ENCODE measurements around the gene VSTM4. TPM values are rescaled to one million over a fixed set of nuclear protein-coding genes. Genes with fewer than 3 reads are reported as not detected.

Gene VSTM4
- total and polyA plus RNA-seq, 2 experiments from 2014 or later: 9.0 to 10.2 TPM

GRCh38 chr10:49162761-49163310, 47.5 kb upstream of the VSTM4 start:
- H4K20me1 ChIP-seq (ENCODE audit: insufficient read depth, poor library complexity, severe bottlenecking): no peaks in the 10 kb centered on the region
- no peaks in the 10 kb centered on the region for H3K4me1 ChIP-seq (ENCODE audit: insufficient read depth)
- no peak for DNase-seq (ENCODE audit: low spot score)
- no peak overlapping the region for H3K4me3 ChIP-seq
- no peaks in the 10 kb centered on the region for H3K9me2 ChIP-seq (replicated peaks; ENCODE audit: insufficient read depth)
- 81% methylated on average over 8 of the region's 8 CpGs for WGBS (ENCODE audit: low lambda C conversion rate, missing lambda C conversion rate)
- no peak overlapping the region for H2AFZ ChIP-seq
- TF ChIP-seq EZH2 (IDR thresholded peaks at IDR 0.05; ENCODE audit: borderline replicate concordance) (no peak), CTCF (IDR thresholded peaks at IDR 0.05; ENCODE audit: poor library complexity) (no peak), EZH2phosphoT487 (IDR thresholded peaks at IDR 0.05; ENCODE audit: low read depth, severe bottlenecking, unreplicated experiment) (no peak)
- H3K4me2 ChIP-seq: no peak overlapping the region
- no peaks in the 10 kb centered on the region for H3K9me3 ChIP-seq (ENCODE audit: low read depth)
- H3K36me3 ChIP-seq (replicated peaks; ENCODE audit: insufficient read depth, low read depth): no peaks in the 10 kb centered on the region
- H3K79me2 ChIP-seq: no peaks in the 10 kb centered on the region
- no peak overlapping the region for H3K27ac ChIP-seq
- H3K27me3 ChIP-seq: peaks cover 6% of the 10 kb centered on the region

GRCh38 chr10:49162063-49162462, 46.7 kb upstream of the VSTM4 start:
- no peak overlapping the region for H3K4me2 ChIP-seq
- H3K9me2 ChIP-seq (replicated peaks; ENCODE audit: insufficient read depth): no peaks in the 10 kb centered on the region
- H3K79me2 ChIP-seq: no peaks in the 10 kb centered on the region
- H3K4me3 ChIP-seq: no peak overlapping the region
- DNase-seq (ENCODE audit: low spot score): no peak
- no peaks in the 10 kb centered on the region for H3K4me1 ChIP-seq (ENCODE audit: insufficient read depth)
- WGBS (ENCODE audit: low lambda C conversion rate, missing lambda C conversion rate): 74% methylated on average over 5 of the region's 5 CpGs
- no peaks in the 10 kb centered on the region for H3K9me3 ChIP-seq (ENCODE audit: low read depth)
- H2AFZ ChIP-seq: no peak overlapping the region
- peaks cover 13% of the 10 kb centered on the region for H3K27me3 ChIP-seq
- no peak for TF ChIP-seq EZH2phosphoT487 (IDR thresholded peaks at IDR 0.05; ENCODE audit: low read depth, severe bottlenecking, unreplicated experiment)
- no peak for TF ChIP-seq CTCF (IDR thresholded peaks at IDR 0.05; ENCODE audit: poor library complexity)
- TF ChIP-seq EZH2 (IDR thresholded peaks at IDR 0.05; ENCODE audit: borderline replicate concordance): no peak
- no peaks in the 10 kb centered on the region for H4K20me1 ChIP-seq (ENCODE audit: insufficient read depth, poor library complexity, severe bottlenecking)
- H3K36me3 ChIP-seq (replicated peaks; ENCODE audit: insufficient read depth, low read depth): no peaks in the 10 kb centered on the region
- H3K27ac ChIP-seq: no peak overlapping the region

GRCh38 chr10:49161411-49161997, 46.2 kb upstream of the VSTM4 start:
- Histone ChIP-seq H3K9me2 (replicated peaks; ENCODE audit: insufficient read depth) (no peaks in the 10 kb centered on the region), H4K20me1 (ENCODE audit: insufficient read depth, poor library complexity, severe bottlenecking) (no peaks in the 10 kb centered on the region), H3K27ac (no peak overlapping the region), H3K79me2 (no peaks in the 10 kb centered on the region), H3K4me2 (no peak overlapping the region), H3K9me3 (ENCODE audit: low read depth) (no peaks in the 10 kb centered on the region), H3K27me3 (peaks cover 19% of the 10 kb centered on the region), H3K4me3 (no peak overlapping the region), H2AFZ (no peak overlapping the region), H3K36me3 (replicated peaks; ENCODE audit: insufficient read depth, low read depth) (no peaks in the 10 kb centered on the region), H3K4me1 (ENCODE audit: insufficient read depth) (no peaks in the 10 kb centered on the region)
- peak; percentile 45 for DNase-seq (ENCODE audit: low spot score)
- peak; percentile 50 for TF ChIP-seq CTCF (IDR thresholded peaks at IDR 0.05; ENCODE audit: poor library complexity)
- TF ChIP-seq EZH2phosphoT487 (IDR thresholded peaks at IDR 0.05; ENCODE audit: low read depth, severe bottlenecking, unreplicated experiment): no peak
- TF ChIP-seq EZH2 (IDR thresholded peaks at IDR 0.05; ENCODE audit: borderline replicate concordance): no peak
- whole genome bisulfite sequencing (ENCODE audit: low lambda C conversion rate, missing lambda C conversion rate): 47% methylated on average over 8 of the region's 8 CpGs

Data from hepatocyte (in vitro differentiated cells).